A673 (cell line): ENCODE data around the gene KCTD8. TPM values are rescaled to one million over a fixed set of nuclear protein-coding genes. Genes with fewer than 3 reads are reported as not detected.

Experiments
- BruUV-seq: library from RNA; stranded (reverse); fragments of 400-500 nt; replicated peaks from 2 replicates; lab custom pipeline; 2021; lab: Mats Ljungman, UMichigan
- CTCF ChIA-PET: fragments of 300-600 bp; sonication (Branson Sonifier 250); formaldehyde crosslinking; loops from one replicate; lab custom pipeline; 2022; ENCODE audit warnings: antibody characterized with exemption; lab: Charles Lee
- POLR2A ChIA-PET: fragments of 300-600 bp; sonication (Branson Sonifier 250); formaldehyde crosslinking; loops from one replicate; lab custom pipeline; 2022; ENCODE audit warnings: antibody characterized with exemption; ENCODE audit not compliant: low non-redundant PET; lab: Charles Lee
- DNase-seq: peaks from one replicate; pipeline ENCODE4 v3.0.0-alpha.2; 2015; ENCODE audit warnings: low spot score
- H3K27ac ChIP-seq: fragments of 200-600 bp; sonication (generic); 2 replicates; pipeline ENCODE4 v1.5.1; 2016; ENCODE audit warnings: mixed run types, low read depth, mild to moderate bottlenecking, mixed read lengths, antibody characterized with exemption, low read length; ENCODE audit not compliant: poor library complexity, severe bottlenecking
- H3K27me3 ChIP-seq: fragments of 200-600 bp; sonication (generic); replicated peaks from 2 replicates; pipeline ENCODE4 v1.6.1; 2017; ENCODE audit warnings: mixed run types, low read depth, mild to moderate bottlenecking, mixed read lengths, antibody characterized with exemption, low read length; ENCODE audit not compliant: insufficient read depth, poor library complexity
- H3K36me3 ChIP-seq: fragments of 200-600 bp; sonication (generic); 2 replicates; pipeline ENCODE4 v1.6.1; 2016; ENCODE audit warnings: mixed run types, mild to moderate bottlenecking, mixed read lengths, antibody characterized with exemption, low read length; ENCODE audit not compliant: insufficient read depth, poor library complexity, severe bottlenecking
- H3K4me1 ChIP-seq: fragments of 200-600 bp; sonication (generic); 2 replicates; pipeline ENCODE4 v1.6.1; 2017; ENCODE audit warnings: mixed run types, mild to moderate bottlenecking, mixed read lengths, antibody characterized with exemption, low read length; ENCODE audit not compliant: insufficient read depth, poor library complexity, severe bottlenecking
- H3K4me3 ChIP-seq: fragments of 200-600 bp; sonication (generic); 2 replicates; pipeline ENCODE4 v1.5.1; 2016; ENCODE audit warnings: low read depth, mixed run types, mild to moderate bottlenecking, mixed read lengths, low read length; ENCODE audit not compliant: poor library complexity, severe bottlenecking
- H3K9me3 ChIP-seq: fragments of 200-600 bp; sonication (generic); 2 replicates; pipeline ENCODE4 v1.6.1; 2016; ENCODE audit warnings: mixed run types, low read depth, mild to moderate bottlenecking, mixed read lengths, antibody characterized with exemption, low read length; ENCODE audit not compliant: poor library complexity, severe bottlenecking
- EZH2 ChIP-seq: fragments of 200-600 bp; sonication (generic); IDR thresholded peaks from 2 replicates; pipeline ENCODE4 v1.6.1; 2017; ENCODE audit warnings: borderline replicate concordance, low read depth, mild to moderate bottlenecking, mixed read lengths, antibody characterized with exemption, low read length; ENCODE audit not compliant: poor library complexity, severe bottlenecking
- intact Hi-C: fragments of 100-400 bp; cut with micrococcal nuclease; formaldehyde crosslinking; loops from one replicate; pipeline ENCODE4 v1.10.0; 2022; ENCODE audit not compliant: unreplicated experiment
- total RNA-seq: library from RNA; stranded (reverse); gene quantifications from 2 replicates; pipeline ENCODE4 v1.2.3, GENCODE V29; 2021
- TF ChIP-seq, protein P1 (sequence below): fragments of 300-800, 200-600 bp; sonication (generic); conservative IDR thresholded peaks from 2 replicates; pipeline ENCODE4 v1.5.1; 2017; ENCODE audit warnings: low read depth, mild to moderate bottlenecking, antibody characterized with exemption, low read length, moderate library complexity, mixed read lengths

The KCTD8 gene
- total RNA-seq, 1 experiment from 2014 or later: not detected

- Histone ChIP-seq H3K9me3 (peaks cover 17% of the 10 kb centered on the region), H3K36me3 (no peaks in the 10 kb centered on the region), H3K4me1 (no peaks in the 10 kb centered on the region), H3K4me3 (no peak overlapping the region), H3K27me3 (no peaks in the 10 kb centered on the region), H3K27ac (no peak overlapping the region)
- no peak for TF ChIP-seq EZH2
- TF ChIP-seq, protein P1, sequence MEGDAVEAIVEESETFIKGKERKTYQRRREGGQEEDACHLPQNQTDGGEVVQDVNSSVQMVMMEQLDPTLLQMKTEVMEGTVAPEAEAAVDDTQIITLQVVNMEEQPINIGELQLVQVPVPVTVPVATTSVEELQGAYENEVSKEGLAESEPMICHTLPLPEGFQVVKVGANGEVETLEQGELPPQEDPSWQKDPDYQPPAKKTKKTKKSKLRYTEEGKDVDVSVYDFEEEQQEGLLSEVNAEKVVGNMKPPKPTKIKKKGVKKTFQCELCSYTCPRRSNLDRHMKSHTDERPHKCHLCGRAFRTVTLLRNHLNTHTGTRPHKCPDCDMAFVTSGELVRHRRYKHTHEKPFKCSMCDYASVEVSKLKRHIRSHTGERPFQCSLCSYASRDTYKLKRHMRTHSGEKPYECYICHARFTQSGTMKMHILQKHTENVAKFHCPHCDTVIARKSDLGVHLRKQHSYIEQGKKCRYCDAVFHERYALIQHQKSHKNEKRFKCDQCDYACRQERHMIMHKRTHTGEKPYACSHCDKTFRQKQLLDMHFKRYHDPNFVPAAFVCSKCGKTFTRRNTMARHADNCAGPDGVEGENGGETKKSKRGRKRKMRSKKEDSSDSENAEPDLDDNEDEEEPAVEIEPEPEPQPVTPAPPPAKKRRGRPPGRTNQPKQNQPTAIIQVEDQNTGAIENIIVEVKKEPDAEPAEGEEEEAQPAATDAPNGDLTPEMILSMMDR: no peak
- DNase-seq: no peak
- POLR2A ChIA-PET: no interaction called here
- CTCF ChIA-PET: no interaction called here
- no TSS peak for BruUV-seq
- intact Hi-C loops: no loop called here
Observed at GRCh38 chr4:44160776-44161367, 287.7 kb downstream of the KCTD8 start.

DNA sequence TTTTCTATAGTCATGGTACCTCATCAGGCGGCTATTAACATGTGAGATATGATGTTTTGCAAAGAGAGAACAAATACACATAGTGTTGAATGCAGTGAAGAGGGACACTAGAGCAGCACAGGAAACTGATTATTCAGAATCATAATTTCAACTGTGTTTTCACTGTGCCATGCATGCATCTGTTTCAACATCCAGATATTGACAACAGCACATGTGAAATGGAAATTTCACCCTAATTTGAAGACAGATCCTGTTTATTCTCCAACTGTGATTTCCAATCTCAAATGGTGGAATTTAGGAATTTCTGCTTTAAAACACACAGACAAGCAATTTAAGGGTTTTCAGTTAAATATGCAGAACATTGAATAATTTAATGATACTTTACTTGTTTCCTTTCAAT is 288.6 kb downstream of the KCTD8 start:
- CTCF ChIA-PET: no interaction called here
- H3K36me3 ChIP-seq: no peaks in the 10 kb centered on the region
- BruUV-seq: no TSS peak
- H3K27me3 ChIP-seq: no peaks in the 10 kb centered on the region
- no peaks in the 10 kb centered on the region for H3K4me1 ChIP-seq
- TF ChIP-seq, protein P1: no peak
- no peak for TF ChIP-seq EZH2
- peaks cover 16% of the 10 kb centered on the region for H3K9me3 ChIP-seq
- no peak overlapping the region for H3K27ac ChIP-seq
- POLR2A ChIA-PET: no interaction called here
- intact Hi-C loops: no loop called here
- H3K4me3 ChIP-seq: no peak overlapping the region
- DNase-seq: no peak

DNA sequence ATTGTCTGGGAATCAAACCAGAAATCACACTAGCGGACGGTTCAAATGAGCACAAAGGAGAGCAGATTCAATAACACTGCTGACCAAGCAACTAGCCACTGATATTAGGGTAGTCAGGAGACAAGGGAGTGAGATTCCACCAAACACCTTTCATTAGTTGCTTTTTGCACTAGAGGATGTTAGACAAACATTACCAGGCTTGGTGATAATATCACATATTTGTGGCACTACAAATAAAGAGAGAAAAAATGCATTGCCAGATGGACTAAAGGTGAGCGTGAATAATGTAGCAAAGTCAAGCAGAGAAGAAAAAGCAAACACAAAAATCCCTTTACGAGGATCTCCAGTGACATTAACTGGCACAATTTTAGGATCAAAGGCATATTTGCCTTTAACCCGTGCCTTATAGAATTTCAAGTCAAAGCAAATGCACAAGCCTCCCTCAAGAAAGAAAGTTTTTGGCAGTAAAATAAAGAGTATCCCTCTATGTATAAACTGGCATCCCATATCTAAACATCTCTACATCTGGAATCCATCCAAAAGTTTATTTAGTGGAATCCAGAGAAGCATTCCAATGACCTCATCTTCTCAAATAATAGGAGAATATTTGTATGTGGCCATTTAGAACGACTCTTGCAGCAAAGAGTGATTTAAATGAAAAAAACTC is 290.9 kb downstream of the KCTD8 start:
- no TSS peak for BruUV-seq
- DNase-seq: no peak
- intact Hi-C loops: no loop called here
- CTCF ChIA-PET: no interaction called here
- Histone ChIP-seq H3K27me3 (no peaks in the 10 kb centered on the region), H3K4me1 (no peaks in the 10 kb centered on the region), H3K36me3 (no peaks in the 10 kb centered on the region), H3K4me3 (no peak overlapping the region), H3K27ac (no peak overlapping the region), H3K9me3 (peaks cover 18% of the 10 kb centered on the region)
- TF ChIP-seq EZH2: no peak
- TF ChIP-seq, protein P1: no peak
- POLR2A ChIA-PET: no interaction called here
